GM18951 (cell line): ENCODE results near the gene AQR.

Source experiments
- POLR2A ChIP-seq: IDR thresholded peaks from 4 replicates; pipeline ENCODE4 v1.6.1; 2011; ENCODE audit warnings: mild to moderate bottlenecking; ENCODE audit not compliant: insufficient read length, insufficient read depth; ENCODE audit errors: extremely low read depth
- in situ Hi-C: fragments of 300-500 bp; cut with MboI; formaldehyde crosslinking; loops from one replicate; pipeline ENCODE4 v1.12.0; 2022; ENCODE audit warnings: low sequenced_read_pairs, mixed read lengths, inconsistent platforms; ENCODE audit not compliant: unreplicated experiment

The AQR gene

GRCh38 chr15:34969340-34970097 is at the start of gene AQR:
Gene AQR (minus strand): TSS chr15:34969742. CDS start chr15:34969613, 129 bp downstream.
- in situ Hi-C loops: no loop called here
- peak; percentile 90 for TF ChIP-seq POLR2A

GRCh38 chr15:35014241-35014640 is 44.7 kb upstream of the AQR start:
- TF ChIP-seq POLR2A: no peak
- in situ Hi-C loops: no loop called here

GRCh38 chr15:35013370-35013769 is 43.8 kb upstream of the AQR start:
- in situ Hi-C loops: no loop called here

GRCh38 chr15:35007397-35007796 is 37.9 kb upstream of the AQR start:
- in situ Hi-C loops: no loop called here
- no peak for TF ChIP-seq POLR2A

More at GRCh38 chr15:35013370-35013769, 43.8 kb upstream of the AQR start:
- no peak for TF ChIP-seq POLR2A

- TF ChIP-seq POLR2A: no peak
- in situ Hi-C loops: no loop called here
Measured at GRCh38 chr15:35005933-35006332, 36.4 kb upstream of the AQR start.

GRCh38 chr15:35003928-35004327 is 34.4 kb upstream of the AQR start:
- TF ChIP-seq POLR2A: no peak
- in situ Hi-C loops: no loop called here

- in situ Hi-C loops: no loop called here
- no peak for TF ChIP-seq POLR2A
Measured at GRCh38 chr15:35000511-35000910, 31.0 kb upstream of the AQR start.

- TF ChIP-seq POLR2A: no peak
Measured at GRCh38 chr15:34999906-35000305, 30.4 kb upstream of the AQR start.

GRCh38 chr15:34994925-34995324 is 25.4 kb upstream of the AQR start:
- no peak for TF ChIP-seq POLR2A
- in situ Hi-C loops: no loop called here

More at GRCh38 chr15:34999906-35000305, 30.4 kb upstream of the AQR start:
- in situ Hi-C loops: no loop called here

GRCh38 chr15:34993877-34994276 is 24.3 kb upstream of the AQR start:
- in situ Hi-C loops: no loop called here
- no peak for TF ChIP-seq POLR2A

- no peak for TF ChIP-seq POLR2A
- in situ Hi-C loops: no loop called here
Measured at GRCh38 chr15:34993412-34993811, 23.9 kb upstream of the AQR start.

- peak; percentile 98 for TF ChIP-seq POLR2A
- in situ Hi-C loops: no loop called here
Measured at GRCh38 chr15:34988027-34988902, 18.7 kb upstream of the AQR start, which contains the start of gene ZNF770. Gene ZNF770 (minus strand): TSS chr15:34988287. CDS start chr15:34983434, 4,853 bp downstream.

- in situ Hi-C loops: no loop called here
- TF ChIP-seq POLR2A: no peak
Measured at GRCh38 chr15:34987609-34988026, 18.1 kb upstream of the AQR start.
